Measurements from ENCODE around the gene RPLP2.
A peak's percentile ranks its signal among the peaks of the same experiment; 100 is the strongest.

The RPLP2 gene

DNA sequence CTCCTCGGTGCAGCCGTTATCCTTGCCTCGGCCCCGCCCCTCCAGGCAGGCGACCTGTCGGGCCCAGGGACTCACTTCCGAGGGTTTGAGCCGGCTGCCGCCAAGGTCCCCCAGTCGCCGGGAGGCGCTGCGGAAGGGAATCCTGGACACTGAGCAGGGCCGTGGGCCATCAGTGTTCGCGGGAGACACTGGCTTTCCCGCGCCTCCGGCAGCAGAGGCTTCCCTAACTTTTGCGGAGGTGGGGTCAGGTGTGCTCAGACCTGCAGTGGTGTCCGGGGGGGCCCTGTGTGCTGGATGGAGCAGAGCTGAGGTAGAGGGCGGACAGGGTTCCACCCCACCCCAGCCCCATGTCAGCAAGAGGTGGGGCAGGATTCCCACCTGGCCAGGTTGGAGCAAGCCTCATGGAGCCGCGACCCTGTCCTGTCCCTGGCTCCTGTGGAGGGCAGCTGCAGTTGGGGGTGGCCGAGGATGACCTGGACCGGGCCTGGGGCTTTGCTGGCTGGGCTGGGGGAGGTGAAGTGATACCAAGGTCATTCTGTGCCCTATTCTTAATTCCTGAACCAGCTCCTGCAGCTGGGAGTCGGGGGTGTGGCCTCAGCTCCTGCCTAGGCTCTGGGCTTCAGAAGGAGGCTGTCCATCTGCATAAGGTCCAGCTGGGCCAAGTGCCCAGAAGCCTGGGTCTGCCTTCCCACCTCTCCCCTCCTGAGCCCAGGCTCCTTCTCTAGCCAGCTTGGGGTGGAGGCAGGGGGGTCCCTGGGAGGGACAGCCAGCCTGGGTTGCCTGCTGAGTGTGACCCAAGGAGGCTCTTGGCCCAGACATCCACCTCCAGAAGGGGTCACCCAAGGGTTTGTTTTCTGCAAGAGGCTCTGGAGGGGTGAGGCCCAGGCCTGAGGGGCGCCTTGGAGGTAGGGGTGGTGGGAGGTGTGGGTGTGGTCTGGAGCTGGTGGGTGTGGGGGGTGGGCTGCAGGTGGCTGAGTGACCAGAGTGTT is 41.3 kb downstream of the RPLP2 start:
- peak; percentile 67 for DNase-seq (ENCODE audit: low spot score)

GRCh38 chr11:852762-853161 is 43.0 kb downstream of the RPLP2 start:
- no peak for DNase-seq (ENCODE audit: low spot score)

GRCh38 chr11:853682-854448 is 44.1 kb downstream of the RPLP2 start:
- DNase-seq (ENCODE audit: low spot score): no peak

- no peak for DNase-seq (ENCODE audit: low spot score)
These were observed 45.0 kb downstream of the RPLP2 start for GRCh38 chr11:854601-855329.

- DNase-seq (ENCODE audit: low spot score): no peak
These were observed 45.5 kb downstream of the RPLP2 start for GRCh38 chr11:855330-855674.

DNA sequence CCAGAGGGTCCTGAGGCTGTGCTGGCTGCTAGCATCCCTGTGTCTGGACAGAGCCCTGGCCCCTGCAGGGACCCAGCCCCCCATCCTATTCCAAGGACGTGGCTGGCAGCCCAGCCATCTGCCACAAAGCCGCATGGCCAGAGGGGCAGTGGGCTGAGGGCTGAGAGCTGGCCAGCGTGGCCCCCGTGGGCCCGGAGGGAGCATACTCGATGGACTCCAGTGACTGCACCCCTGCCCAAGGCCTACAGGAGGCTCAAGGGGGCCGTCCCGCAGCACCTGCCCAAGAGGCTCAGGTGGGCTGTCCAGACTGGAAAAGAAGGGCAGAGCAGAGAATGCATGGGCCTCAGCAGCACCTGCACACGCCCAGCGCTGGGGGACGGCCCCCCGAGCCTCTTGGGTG is 46.0 kb downstream of the RPLP2 start:
- no peak for DNase-seq (ENCODE audit: low spot score)

DNA sequence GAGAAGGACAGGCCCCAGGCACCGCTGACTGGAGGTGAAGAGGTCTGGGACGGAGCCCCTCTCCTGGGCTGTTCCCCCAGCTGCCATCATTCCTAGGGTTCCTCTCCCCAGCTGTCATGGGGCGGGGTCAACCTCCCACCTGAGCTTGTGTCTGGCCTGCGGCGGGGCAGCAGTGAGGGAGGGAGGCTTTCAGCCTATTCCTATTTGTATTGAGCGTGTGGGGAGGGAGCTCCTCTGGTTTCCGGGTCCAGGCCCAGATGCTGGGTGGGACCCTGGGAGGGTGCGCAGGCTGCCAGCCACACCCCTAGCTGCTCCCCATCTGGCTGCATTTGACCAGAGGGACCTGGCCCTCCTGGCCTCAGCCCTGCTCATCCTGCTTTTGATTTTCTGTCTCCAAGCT is 46.6 kb downstream of the RPLP2 start:
- no peak for DNase-seq (ENCODE audit: low spot score)

GRCh38 chr11:858053-858761 is 48.4 kb downstream of the RPLP2 start:
- DNase-seq (ENCODE audit: low spot score): no peak

DNA sequence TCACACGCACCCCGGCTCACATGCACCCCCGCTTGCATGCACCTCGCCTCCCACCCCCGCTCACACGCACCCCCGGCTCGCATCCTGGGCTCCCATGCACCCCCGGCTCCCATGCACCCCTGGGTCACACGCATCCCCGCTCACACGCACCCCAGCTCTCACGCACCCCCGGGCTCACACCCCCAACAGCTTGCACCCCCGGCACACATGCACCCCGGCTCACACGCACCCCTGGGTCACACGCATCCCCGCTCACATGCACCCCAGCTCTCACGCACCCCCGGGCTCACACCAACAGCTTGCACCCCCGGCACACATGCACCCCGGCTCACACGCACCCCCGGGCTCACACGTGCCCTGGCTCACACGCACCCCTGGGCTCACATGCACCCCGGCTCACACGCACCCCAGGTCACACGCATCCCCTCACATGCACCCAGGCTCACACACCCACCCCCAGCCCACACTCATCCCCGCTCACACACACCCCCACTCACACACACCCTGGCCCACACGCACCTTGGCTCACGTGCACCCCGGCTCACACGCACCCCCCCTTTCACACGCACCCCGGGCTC is 49.1 kb downstream of the RPLP2 start:
- DNase-seq (ENCODE audit: low spot score): no peak

- no peak for DNase-seq (ENCODE audit: low spot score)
These were observed 49.8 kb downstream of the RPLP2 start for GRCh38 chr11:859394-860131.

GRCh38 chr11:860234-861104 is 50.7 kb downstream of the RPLP2 start:
- no peak for DNase-seq (ENCODE audit: low spot score)

DNA sequence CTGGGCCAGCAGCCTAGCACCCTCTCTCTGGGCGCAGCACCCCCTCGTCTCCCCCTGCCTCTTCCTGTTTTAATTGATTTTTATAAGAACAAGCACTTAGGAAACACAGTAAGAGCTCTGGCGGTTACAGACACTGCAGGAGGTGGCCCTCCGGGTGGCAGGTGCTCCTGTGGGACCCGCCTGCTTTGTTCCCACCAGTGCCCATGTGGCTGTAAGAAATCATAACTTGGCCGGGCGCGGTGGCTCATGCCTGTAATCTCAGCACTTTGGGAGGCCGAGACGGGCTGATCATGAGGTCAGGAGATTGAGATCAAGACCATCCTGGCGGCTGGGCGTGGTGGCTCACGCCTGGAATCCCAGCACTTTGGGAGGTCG is 51.3 kb downstream of the RPLP2 start:
- DNase-seq (ENCODE audit: low spot score): no peak

DNA sequence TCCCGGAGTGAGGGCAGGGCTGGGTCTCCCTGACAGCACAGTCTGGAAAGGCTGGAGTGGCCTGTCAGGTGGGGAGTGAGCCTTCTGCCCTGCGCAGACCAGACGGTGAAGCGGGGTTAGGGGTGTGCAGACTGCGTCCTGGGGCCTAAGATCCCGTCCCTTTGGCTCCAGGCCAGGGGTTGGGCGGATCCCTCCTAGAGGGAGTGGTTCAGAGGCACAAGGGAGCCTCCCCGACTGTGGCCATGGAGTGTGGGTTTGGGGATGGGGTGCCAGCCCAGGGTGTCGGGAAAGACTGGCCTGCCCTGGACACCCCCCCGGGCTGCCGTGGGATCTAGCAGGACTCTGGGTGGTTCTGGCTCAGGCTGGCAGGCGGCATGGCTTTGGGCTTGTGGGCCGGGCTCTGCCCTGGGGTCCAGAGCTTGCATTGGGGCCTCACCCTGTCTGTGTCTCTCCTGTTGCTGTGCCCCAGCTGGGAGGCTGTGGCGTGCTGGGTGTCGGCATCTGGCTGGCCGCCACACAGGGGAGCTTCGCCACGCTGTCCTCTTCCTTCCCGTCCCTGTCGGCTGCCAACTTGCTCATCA is 52.4 kb downstream of the RPLP2 start:
- peak; percentile 69 for DNase-seq (ENCODE audit: low spot score)

Measured in ecto neural progenitor cell (in vitro differentiated cells).